ENCODE measurements around the gene KLHL30.

KLHL30 gene

DNA sequence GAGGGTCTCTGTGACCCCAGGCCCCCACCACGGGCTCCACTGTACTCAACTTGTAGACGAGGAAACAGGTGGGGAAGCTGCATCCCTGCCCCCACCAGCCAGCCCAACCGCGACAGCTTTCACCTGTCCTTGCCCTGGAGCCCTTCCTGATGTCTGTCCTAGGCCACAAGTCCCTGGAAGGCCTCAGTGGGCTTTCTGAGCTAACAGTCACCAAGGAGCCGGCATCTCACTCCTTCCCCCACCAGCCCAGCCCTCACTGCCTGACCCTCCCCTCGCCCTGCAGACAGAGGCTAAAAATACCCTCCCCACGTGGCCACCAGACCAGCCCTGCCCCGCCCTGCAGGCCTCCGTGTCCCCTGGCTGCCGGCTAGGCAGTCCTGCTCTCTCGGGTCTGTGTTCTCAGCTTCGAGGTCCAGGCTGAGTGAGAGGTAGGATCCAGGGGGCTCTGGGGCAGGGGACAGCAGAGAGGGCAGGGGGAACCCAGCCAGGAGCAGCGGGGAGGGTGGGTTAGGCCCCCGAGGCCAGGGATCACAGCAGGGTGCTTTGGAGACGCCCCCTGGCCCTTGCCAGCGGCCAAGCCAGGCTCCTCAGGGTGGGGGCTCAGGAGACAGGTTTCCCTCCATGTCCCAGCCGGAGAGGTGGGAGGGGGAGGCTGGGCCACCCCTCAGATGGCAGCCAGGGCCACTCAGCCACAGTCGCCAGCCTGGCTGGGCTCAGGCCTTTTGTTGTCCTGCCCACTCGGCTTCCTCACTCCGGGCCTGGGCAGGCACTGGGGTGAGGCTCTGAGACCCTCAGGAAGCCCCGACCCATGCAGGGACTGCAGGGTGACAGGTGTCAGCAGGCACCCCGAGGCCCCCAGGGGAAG lies at the start of gene KLHL30:
TSS of gene KLHL30 (plus strand) at position 338 of the 865 bp plus-strand sequence. CDS start 2,087 bp downstream, outside the sequence.
- DNase-seq: no peak

DNA sequence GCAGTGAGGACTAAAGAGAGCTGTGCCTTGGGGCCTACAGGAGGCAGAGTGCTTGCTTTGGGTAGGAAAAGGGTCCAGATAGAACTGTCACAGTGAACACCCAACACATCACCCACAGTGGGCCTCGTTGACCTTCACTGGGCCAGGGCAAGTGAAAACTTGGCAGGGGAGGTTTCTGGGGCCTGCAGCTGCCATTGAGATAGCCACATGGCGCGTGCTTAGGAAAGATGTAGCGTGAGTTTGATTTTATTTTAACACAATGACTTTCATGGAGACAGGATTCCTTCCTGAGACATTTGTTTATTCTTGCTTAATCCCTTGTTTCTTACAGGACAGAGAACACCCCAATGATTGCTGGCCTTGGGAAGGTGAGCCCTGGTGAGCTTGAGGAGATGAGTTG lies 47.6 kb upstream of the KLHL30 start:
- no peak for DNase-seq

GRCh38 chr2:238091436-238092060 lies 46.9 kb upstream of the KLHL30 start:
- no peak for DNase-seq

DNA sequence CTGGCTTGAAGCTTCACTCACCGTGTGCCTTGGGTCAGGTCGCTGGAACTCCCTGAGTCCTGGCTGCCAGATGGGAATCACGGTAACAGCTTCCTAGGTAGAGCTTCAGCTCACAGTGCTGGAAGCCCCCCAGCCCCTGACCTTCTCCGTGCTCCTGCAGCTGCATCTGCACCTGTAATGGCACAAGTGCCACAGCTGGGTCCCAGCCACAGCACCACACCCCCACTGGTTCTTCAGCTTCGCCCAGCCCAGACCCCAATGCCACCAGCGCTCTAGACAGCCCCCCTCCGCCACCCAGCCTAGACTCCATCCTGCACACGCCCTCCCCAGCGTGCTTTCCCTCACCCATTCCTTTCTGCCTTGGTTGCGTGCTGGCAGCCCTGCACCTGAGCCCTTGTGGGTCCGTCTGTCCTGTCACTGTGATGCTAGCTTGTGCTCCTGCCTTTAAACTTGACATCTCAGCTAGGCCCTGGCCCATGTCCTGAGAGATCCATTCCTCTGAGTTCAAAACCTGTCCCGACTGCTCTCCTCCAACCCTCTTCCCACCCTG lies 45.9 kb upstream of the KLHL30 start:
- no peak for DNase-seq

- DNase-seq: no peak
These were observed 45.0 kb upstream of the KLHL30 start for GRCh38 chr2:238093181-238094140.

GRCh38 chr2:238094438-238095022 lies 43.9 kb upstream of the KLHL30 start:
- DNase-seq: no peak

GRCh38 chr2:238095143-238095542 lies 43.3 kb upstream of the KLHL30 start:
- DNase-seq: no peak

DNA sequence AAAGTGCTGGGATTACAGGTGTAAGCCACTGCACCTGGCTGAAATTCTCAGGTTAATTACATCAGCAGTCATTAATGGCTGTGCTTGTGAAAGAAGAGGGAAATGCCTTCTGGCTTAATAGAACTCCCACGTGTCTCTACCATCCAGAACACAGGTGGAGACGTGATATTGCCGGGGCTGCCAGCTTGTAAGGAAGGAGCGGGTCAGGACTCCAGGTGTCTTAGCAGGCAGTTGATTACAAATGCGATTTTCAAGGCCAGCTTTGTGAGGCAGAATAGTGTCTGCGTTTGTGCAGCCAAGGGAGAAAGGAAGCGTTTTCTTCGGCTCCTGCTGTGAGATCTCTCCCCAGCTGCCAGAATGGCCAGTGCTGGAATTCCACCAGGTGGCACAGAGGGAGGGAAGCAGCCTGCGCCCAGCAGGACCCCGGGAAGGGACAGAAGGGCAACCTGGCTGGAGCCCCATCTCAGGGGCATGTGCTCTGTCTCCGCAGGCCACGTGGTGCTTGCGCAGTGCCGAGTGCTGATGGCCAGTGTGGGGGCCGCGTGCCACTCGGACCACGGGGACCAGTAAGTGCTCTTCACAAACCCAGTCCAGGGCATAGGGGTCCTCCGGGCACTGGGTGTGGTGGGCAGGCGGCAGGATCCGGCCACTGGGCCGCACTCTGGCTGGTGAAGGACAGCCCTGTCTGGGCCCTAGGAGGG lies 42.0 kb upstream of the KLHL30 start:
- DNase-seq: peak; percentile 33

DNA sequence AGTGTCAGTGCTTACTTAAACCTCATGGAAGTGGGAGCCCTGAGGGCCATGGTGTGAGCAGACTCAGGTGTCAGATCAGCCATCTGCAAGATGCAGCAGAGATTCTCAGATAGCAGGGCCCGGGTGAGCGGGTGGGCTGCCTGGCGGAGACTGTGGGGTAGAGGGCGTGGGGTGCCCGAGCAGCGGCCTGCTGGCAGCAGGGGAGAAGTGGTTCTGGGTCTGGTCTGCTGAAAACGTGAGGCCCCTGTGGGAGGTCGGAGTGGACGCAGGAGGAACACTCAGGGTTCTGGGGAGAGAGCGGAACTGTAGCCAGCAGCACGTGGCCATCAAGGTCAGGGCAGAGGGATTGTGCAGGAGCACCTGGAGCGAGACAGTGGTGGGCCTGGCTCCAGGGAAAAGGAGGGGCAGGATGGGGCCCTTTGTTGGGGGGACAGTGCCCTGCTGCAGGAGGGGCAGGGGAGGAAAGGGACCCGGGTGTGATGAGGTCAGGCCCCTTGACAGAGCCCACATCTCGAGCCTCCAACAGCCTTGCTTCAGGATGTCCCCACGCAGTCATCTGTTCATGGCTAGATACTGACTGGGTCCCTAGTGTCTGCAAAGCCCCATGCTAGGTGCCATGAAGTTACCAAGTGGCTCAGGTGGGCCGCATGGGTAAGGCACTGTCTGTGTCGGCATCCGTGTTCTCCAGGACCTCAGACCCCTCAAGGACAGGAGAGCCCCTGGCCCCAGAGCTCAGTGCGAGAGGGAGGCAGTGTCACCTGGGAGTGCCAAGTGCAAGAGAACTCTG lies 41.1 kb upstream of the KLHL30 start:
- DNase-seq: no peak

DNA sequence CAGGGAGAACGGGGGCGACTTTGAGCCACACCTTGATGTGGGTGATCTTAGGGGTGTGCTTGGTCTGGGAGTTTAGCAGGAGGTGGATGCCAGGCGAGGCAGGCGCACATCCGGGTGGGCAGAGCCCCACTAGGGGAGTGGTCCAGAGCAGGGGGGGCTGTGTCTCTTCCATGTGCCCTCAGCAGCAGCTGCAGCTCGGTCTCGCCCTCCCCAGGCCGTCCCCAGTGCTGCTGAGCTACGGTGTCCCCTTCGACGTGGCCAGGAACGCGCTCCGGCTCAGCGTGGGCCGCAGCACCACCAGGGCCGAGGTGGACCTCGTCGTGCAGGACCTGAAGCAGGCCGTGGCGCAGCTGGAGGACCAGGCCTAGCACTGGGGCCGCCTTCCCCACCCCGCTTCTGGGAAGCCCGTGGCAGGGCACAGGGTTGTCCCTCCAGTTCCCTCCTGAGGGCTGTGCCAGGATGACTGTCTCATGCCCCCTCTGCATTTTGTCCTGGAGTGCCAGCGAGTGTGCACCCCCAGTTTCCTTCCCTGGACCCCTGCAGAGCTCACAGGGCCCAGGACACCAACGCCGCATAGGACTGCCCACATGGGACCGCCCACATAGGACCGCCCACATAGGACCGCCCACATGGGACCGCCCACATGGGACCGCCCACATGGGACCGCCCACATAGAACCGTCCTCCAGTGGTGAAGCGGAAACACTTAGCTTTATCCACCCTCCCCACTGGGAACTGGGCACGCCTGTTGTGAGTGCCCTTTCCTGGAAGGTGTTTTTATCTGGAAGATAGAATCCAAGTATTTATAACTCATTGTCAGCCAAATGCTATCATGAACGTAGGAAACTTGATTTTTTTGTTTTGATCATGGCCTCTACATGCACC lies 40.2 kb upstream of the KLHL30 start:
- no peak for DNase-seq

DNA sequence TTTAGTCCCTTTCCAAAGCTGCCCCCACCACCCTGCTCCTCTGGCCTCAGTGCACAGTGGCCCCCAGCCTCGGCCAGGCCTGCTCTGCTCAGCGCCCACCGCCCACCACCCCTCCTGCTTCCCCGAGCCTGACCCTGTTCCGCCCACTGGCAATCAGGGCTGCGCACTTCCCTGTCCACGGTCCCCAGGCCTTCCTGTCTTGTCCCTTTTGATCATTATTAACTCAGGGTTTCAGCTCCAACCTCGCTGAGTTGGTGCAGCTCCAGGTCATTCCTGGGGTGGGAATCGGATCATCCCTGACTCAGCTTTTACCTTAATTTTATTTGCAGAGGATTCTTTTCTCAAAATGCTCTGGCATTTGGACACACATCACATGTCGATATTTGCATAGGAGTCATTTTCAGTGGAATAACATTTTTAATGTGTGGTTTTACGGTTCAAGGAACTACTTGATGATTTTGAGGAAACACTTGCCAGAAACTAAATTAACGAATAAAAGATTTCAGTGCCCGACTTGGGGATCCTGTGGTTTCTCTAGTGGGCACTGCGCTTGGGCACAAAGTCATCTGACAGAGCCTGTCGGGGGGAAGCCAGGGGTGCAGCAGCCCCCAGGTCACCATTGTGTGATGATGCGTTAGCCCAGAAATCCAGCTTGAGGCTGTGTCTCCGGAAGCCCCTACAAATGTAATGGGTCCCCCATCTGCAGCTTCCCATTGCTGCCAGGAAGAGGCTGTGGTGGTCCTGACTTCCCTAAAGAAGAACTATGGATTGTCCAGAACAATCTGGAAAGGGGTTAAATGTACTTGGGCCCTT lies 39.4 kb upstream of the KLHL30 start:
- no peak for DNase-seq

DNA sequence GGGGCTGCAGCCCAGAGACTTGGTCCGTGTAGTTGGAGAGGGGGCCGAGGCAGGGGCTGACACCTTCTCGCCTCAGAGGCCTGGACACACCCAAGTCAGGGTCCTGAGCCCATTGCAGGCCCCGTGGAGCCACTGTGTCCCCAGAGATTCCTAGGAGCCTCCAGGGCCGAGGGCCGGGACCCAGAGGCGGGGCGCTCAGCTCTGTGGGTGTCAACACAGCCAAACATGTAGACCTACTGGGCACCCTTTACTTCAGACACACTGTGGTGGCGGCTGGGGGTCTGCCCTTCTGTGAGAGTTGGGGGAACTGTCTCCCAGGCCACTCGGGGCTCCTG lies 38.8 kb upstream of the KLHL30 start:
- no peak for DNase-seq

GRCh38 chr2:238100049-238100820 lies 38.2 kb upstream of the KLHL30 start, which contains the start of gene ESPNL:
Gene ESPNL, plus strand, starts transcription at chr2:238100340. Its CDS starts 80 bp downstream, at chr2:238100420.
- DNase-seq: no peak

DNA sequence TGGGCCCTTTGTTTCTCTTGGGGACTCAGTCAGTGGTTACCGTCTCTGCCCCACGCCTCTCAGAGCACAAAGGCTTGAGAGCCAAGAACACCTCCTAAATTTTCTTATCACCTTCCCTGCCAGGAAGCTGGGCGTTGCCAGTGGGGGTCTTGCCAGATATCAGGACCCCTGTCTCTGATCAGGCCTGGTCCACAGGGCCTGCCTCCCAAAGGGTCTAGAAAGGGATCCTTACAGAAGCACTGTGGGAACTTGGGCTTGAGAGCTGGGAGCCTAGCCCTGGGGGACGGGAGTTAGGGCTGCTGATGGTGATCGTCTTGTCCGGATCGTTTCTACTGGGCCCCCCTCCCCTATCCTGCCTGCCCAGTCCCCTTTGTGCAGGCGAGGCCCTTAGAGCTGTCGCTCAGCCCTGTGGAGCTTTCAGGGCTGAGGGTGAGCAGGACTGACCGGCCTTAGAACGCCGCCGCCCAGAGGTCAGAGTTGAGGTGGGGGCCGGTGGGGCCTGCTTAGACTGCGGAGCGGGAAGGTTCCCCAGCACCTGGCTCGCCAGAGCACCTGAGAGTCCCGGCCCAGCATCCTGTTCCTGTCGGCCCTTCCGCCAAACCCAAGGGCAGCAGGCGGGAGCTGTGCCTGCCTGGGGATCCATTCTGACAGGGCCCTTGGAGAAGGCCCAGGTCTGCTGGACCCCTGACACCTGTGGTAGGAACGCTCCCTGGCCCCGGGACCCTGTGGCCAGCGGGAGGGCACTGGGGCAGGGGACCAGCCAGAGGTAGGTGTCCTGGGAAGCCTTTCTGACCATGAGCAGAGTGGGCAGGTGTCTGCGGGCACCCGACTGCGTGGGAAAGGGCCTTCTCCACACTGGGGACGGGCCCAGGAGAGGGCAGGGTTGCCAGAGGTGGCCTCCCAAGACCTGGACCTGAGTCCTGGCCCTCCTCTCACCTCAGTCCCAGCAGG lies 37.4 kb upstream of the KLHL30 start:
- no peak for DNase-seq

- no peak for DNase-seq
These were observed 36.3 kb upstream of the KLHL30 start for GRCh38 chr2:238101891-238102841.

DNA sequence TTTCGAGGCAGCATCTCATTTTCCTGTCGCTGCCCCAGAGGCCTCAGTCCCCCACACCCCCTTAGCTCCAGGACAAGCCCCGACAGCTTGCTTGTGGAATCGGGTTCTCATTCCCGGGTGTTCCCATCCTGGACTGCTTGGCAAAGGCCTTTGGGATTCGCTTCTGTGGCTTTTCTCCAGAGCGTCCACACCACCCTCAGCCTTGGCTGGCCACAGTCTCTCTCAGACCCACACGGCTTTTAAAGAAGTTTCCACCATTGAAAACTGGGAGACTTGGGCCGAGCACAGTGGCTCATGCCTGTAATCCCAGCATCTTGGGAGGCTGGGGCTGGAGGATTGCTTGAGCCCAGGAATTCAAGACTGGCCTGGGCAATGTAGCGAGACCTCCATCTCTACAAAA lies 35.6 kb upstream of the KLHL30 start:
- DNase-seq: no peak

All from DMS79 (cell line).